Right kidney (tissue), 1 donor: ENCODE results near the gene LGMN.

ENCODE experiments used
- DNase-seq: peaks from one replicate; pipeline ENCODE4 v3.0.0-alpha.2; 2016

LGMN gene

GRCh38 chr14:92676403-92677086 is 71.9 kb downstream of the LGMN start:
- DNase-seq = no peak

- DNase-seq = no peak
Observed at GRCh38 chr14:92675976-92676375, 72.5 kb downstream of the LGMN start.

- no peak for DNase-seq
Observed at GRCh38 chr14:92675421-92675820, 73.0 kb downstream of the LGMN start.

DNA sequence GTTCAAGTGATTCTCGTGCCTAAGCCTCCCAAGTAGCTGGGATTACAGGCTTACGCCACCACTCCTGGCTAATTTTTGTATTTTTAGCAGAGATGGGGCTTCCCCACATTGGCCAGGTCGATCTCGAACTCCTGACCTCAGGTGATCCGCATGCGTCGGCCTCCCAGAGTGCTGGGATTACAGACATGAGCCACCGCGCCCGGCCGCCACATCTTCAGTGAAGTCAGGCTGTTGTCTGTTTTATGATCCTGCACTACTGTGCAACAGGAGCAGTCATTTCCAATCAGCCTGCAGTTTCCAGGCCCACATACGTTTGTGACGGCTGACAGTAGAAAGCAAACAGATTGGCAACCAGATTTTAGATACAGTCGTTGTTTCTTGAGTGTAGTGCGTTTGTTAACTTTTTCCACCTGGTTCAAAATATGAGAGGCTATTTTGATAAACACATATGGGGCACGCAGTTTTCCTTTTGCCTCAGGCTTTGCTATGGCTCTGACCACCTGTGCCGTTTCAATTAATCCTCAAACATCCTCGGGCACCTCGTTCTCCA is 74.8 kb downstream of the LGMN start:
- no peak for DNase-seq

DNA sequence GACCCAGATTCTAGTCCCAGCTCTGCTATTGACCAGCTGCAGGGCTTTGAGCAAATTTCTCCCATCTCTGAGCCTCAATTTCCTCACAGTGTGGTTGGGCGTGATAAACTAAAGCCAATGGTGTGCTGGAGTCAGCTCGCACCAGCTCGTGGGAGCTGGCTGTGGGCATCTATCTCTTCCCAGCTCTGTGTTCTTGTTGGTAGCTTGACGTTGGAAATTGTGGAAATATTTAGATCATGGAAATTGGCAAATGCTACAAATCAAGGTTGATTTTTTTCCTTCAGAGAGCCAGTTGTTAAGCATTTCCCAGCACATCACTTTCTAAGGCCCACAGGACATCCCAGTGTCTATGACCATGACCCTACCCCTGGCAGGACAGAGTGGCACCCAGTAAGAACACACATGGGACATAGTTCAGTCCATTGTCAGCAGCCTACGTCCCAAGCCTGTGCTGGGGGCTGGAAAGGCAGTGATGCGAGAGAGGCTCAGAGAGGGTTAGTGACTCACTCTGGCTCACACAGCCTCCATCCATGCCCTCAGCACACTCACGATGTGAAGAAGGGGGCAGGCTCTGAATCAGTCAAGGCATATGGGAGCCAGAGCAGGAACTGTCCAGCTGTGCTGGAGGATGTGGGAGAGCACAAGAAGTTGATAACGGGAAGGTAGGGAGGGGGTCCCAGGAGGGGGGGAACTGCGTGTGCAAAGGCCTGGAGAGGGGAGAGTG is 77.6 kb downstream of the LGMN start:
- no peak for DNase-seq

DNA sequence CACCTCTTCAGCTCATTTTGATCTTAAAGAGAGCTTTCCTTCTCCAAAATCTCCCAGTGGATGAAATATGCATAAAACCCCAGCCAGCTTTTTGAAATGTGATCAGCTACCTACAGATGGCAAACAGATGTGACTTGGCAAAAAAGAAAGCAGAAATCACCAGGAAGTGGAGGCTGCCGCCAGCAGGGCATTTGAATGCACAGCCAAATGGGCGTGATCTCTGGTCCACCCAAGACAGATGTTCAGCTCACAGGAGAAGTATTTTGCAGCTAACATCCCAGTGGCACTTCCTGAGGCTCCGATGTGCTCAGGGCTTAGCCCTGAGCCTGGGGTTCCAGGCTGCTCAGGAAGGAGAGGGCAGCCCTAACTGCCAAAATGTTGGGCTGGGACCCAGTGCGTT is 78.3 kb downstream of the LGMN start:
- no peak for DNase-seq

DNA sequence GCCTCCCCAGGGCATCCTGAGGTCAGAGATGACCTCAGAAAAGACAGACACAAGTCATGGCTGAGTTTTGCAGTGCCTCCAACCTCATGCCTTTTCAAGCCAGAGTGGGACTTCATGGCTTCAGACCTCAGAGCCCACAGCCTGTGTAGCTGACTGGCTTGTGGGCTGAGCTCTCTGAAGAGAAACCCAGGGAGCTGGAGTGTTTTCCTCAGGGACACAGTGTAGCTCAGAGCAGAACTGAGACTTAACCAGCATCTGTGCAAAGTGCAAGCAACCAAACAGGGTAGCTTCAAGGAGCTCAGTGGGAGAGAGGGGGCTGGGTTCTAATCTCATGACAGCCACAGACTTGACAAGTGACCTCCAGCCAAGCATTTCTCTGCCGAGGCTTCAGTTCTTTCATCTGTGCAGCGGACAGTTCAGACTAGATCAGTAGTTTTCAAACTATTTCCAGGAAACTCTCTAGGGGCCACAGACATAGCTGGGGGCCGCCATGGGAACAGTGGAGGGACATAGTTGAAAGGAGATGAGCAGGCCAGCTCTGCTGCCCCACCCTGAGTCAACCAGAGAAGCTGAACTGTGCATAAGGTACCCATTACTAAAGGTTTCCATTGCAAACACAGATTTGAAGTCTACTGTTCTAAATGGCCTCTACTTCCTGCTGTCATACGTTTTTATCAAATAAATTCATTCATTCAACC is 80.0 kb downstream of the LGMN start:
- no peak for DNase-seq

DNA sequence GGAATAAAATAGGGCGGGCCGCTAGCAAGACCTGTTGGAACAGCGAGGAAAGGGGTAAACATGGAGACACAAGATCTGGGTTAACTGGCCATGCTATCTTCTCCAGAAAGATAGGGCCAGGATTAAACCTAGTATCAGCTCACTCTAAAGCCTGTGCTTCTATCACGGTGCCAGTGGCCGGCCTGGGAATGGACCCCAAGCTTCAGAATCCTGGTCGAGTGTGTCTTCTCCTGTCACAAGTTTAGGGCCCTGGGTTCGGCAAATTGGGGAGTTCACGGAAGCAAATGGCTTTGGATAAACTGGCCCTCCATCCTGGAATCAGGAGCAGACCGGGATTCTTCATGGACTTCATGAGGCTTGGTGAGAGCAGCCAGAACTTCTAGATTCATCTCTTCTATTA is 82.2 kb downstream of the LGMN start:
- DNase-seq = no peak

DNA sequence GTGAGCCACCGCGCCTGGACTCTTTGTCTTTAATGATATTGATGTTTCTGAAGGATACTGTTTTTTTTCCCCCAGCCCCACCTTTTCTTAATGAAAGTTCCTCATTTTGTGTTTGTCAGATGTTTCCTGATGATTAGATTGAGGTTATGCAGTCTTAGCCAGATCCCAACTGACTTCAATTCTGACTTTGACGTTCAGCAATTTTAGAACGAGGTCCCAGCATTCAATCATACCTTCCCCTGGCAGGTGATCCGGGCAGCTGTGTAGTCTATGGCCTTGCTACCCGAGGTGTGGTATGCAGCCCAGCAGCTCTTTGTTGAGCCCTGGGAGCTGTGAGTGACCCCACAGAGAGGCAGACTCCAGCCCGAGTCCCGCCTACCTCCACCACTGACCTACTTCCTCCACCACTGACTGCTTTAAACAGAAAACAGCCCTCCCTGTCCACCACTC is 82.7 kb downstream of the LGMN start:
- no peak for DNase-seq

DNA sequence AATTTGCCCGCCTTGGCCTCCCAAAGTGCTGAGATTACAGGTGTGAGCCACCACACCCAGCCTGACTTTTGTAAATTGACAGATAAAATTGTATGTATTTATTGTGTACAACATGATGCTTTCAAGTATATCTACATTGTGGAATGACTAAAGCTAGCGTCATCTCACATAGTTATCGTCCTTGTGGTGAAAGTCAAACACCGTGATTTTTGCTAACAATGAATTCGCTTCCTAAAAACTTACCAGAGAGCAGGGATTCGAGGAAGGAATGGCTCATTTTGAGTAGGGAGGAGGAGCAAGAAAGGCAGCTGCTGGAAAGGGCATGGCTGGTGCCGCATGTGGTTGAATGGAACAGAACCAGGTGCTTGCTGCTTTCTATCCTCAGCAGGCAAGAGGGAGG is 85.4 kb downstream of the LGMN start:
- no peak for DNase-seq

DNA sequence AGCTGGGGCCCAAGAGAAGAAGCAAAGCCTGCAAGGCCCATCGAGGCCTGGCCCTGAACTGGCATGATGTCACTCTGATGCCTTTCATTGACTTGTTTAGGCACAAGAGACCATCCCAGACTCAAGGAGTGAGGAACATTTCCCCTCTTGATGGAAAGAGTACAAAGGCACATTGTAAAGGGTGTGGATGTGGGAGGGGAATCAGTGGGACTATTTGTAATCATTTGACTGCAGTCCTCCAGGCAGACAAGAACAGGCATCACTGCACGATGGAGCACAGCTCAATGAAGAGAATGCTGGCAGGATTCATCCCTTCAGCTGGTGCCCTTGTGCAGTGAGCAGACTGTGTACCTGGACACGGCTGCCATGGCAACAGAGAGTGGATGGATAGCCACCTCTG is 87.9 kb downstream of the LGMN start:
- DNase-seq = no peak

DNA sequence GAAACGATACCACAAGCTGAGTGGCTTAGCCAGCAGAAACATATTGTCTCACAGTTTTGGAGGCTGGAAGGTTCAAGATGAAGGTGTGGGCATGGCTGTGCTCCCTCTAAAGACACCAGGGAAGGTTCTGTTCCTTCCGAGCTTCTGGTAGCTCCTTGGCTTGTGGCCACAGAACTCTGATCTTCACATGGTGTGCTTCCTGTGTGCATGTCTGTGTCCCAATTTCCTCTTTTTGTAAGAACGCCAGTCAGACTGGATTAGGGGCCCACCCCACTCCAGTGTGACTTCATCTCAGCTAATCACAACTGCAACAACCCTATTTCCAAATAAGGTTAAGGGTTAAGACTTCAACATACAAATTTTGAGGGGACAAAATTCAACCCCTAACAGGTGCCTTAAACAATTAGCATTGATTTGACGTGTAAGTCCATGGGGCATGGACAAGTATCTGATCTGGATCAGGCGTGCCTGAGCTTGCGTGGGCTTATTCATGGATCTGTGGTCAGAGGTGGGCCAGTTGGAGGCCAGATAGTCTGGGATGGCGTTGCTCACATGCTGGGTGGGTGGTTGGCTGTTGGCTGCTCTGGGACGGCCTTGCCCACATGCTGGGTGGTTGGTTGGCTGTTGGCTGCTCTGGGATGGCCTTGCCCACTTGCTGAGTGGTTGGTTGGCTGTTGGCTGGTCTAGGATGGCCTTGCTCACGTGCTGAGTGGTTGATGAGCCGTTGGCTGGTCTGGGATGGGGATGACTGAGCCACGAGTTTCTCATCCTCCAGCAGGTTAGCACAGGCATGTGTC is 88.5 kb downstream of the LGMN start:
- no peak for DNase-seq

DNA sequence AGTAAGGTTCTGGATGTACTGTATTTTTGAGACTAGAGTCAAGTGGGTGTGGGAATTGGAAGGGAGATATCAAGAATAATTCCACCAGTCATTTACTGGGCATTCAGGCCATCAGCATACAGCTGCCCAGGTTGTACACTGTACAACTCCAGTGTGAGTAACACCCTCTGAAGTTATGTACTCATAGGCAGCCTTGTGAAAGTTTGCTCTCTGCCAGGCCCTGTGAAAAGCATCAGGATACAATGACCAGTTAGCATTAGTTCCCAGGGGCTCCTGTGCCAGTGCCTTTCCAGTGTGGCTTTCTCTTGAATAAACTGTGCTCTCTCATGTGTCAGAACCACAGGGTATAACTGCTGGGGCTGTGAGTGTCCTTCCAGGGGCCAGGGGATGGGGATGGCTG is 89.7 kb downstream of the LGMN start:
- DNase-seq = no peak

GRCh38 chr14:92658160-92658559 is 90.3 kb downstream of the LGMN start:
- no peak for DNase-seq

- DNase-seq = no peak
Observed at GRCh38 chr14:92657457-92658142, 90.8 kb downstream of the LGMN start.

- no peak for DNase-seq
Observed at GRCh38 chr14:92656306-92657081, 91.9 kb downstream of the LGMN start.

DNA sequence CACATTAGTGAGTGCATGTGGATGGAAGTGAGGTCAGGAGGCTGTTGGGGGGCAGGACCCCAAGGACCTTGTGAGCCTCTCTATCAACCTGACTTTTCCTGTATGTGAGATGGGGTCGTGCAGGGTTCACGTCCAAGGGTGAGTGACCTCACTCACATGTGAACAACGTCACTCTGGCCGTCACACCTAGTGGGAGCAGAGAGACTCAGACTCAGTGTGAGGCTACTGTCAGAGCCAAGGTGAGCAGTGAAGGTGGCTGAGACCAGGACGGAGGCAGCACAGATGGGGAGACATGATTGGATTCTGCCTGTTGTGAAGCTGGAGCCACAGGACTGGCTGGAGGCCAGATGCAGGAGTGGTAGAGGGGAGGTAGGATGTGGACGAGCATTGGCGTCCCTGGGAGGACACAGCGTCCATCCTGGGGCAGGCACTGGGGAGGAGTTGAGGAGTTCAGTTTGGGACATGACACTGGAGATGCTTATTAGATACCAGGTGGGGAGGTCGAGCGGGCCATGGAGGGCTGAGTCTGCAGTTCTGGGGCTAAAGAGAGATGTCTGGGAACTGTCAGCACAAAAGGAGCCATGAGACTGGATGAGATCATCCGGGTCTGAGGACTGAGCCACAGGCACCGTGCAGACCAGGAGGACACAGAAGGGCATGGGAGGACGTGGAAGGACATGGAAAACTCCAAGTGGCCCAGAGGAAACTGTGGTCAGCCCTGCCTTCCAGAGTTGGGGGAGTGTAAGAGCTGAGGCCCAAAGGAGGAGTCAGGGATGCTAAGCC is 92.8 kb downstream of the LGMN start:
- no peak for DNase-seq

DNA sequence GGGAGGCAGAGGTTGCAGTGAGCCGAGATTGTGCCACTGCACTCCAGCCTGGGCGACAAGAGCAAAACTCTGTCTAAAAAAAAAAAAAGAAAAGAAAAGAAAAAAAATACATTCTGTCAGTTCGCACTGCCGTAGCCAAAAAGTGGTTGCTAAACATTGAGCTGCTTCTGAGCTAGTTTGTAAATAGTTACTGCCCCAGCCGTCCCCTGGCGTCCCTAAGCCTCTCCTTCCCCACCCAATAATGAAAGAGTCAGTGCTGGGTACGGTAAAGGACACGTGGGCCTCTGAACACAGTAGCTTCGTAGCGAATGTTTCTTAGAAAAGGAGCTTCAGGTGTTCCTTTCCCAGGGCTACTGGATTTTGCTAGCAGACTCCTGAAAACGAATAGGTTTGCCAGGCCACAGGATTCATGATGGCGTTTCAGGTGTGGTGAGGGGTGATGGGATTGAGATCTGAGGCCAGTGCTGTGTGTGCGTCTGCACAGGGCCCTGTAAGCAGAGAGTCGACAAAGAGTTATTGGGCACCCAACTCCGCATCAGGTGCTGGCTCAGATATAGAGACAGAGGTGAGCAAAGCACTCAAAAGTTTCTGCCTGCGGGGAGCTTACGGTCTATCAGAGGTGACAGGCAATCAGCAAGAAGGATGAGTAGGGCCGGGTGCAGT is 94.1 kb downstream of the LGMN start:
- DNase-seq = no peak
